ENCODE data around the gene PTEN.

- TF ChIP-seq CTCF (IDR thresholded peaks at IDR 0.05), result no peak
- no peak for TF ChIP-seq ZFX (IDR thresholded peaks at IDR 0.05; ENCODE audit: borderline replicate concordance)
These were observed 156.3 kb downstream of the PTEN start for GRCh38 chr10:88019753-88020152.

Data from 22Rv1 (cell line).